Measurements from ENCODE around the gene FOXN3. TPM values are rescaled to one million over a fixed set of nuclear protein-coding genes. Genes with fewer than 3 reads are reported as not detected.

Gene FOXN3
- total RNA-seq, 1 experiment from 2014 or later = 125 TPM

- Histone ChIP-seq H3K23me2 (ENCODE audit: insufficient read length, low read depth, low read length, poor library complexity, severe bottlenecking) (no peaks in the 10 kb centered on the region), H3K4me2 (ENCODE audit: insufficient read depth, insufficient read length, low read length) (peak overlapping the region; percentile 15), H4K8ac (replicated peaks; ENCODE audit: insufficient read length, low read depth, low read length) (no peak overlapping the region), H3K4ac (ENCODE audit: low read depth, low read length) (no peak overlapping the region), H2AK5ac (ENCODE audit: insufficient read length, low read length) (no peak overlapping the region), H2BK20ac (ENCODE audit: low read depth, low read length, poor library complexity, severe bottlenecking) (no peak overlapping the region), H3K4me1 (ENCODE audit: insufficient read depth, low read length) (peaks cover 24% of the 10 kb centered on the region; the same call in 1 of the 2 replicates), H3K14ac (ENCODE audit: insufficient read depth, low read length) (0 out of 2 replicates have a peak overlapping the region, but pooled peaks have one; percentile 27), H3K23ac (ENCODE audit: insufficient read length, low read depth, low read length) (no peak overlapping the region), H3K79me1 (ENCODE audit: insufficient read depth, low read depth, low read length, poor library complexity, severe bottlenecking) (peaks cover 5% of the 10 kb centered on the region), H2AFZ (ENCODE audit: low read length) (no peak overlapping the region), H3T11ph (ENCODE audit: low read length) (no peak overlapping the region), H2BK5ac (ENCODE audit: insufficient read length, low read length) (no peak overlapping the region), H4K91ac (ENCODE audit: insufficient read length, low read depth, low read length) (peak overlapping the region; percentile 20), H3K56ac (ENCODE audit: insufficient read length, low read depth, low read length) (no peak overlapping the region), H2BK15ac (ENCODE audit: low read depth, low read length) (no peak overlapping the region), H3K27me3 (ENCODE audit: insufficient read depth, low read length) (no peaks in the 10 kb centered on the region), H3K9ac (ENCODE audit: extremely low read depth, insufficient read length, low read length) (no peak overlapping the region), H2BK120ac (ENCODE audit: low read depth, low read length, poor library complexity, severe bottlenecking) (no peak overlapping the region), H3K9me3 (ENCODE audit: control insufficient read depth, low read depth, low read length) (no peaks in the 10 kb centered on the region), H3K18ac (ENCODE audit: insufficient read length, low read depth, low read length) (peak overlapping the region; percentile 50), H2BK12ac (ENCODE audit: insufficient read length, low read depth, low read length) (no peak overlapping the region), H3K79me2 (ENCODE audit: insufficient read depth, low read length) (peaks cover 20% of the 10 kb centered on the region; the same call in 1 of the 2 replicates), H4K5ac (ENCODE audit: insufficient read length, low read depth, low read length) (no peak overlapping the region), H4K20me1 (ENCODE audit: control insufficient read depth, insufficient read depth, insufficient read length) (no peaks in the 10 kb centered on the region), H3K27ac (ENCODE audit: insufficient read length, low read depth, low read length) (peak overlapping the region; percentile 92)
- Mint-ChIP-seq H3K9me3 (no peaks in the 10 kb centered on the region; a peak in 2 of 5 replicates), H3K27ac (peak overlapping the region; percentile 92 to 98 (median 97)), H3K4me3 (peak overlapping the region in 1 of 2 experiments; percentile 48; a peak in 3 of 5 replicates), H3K36me3 (ENCODE audit: insufficient read depth in 1 of 3, low read depth in 3 of 3) (peaks cover 25 to 33% (median 30%) of the 10 kb centered on the region in 3 experiments), H3K4me1 (peaks cover 64 to 68% of the 10 kb centered on the region in 2 experiments), H3K27me3 (ENCODE audit: low read depth) (no peaks in the 10 kb centered on the region)
- no peak for TF ChIP-seq CTCF (conservative IDR thresholded peaks at IDR 0.05)
- no peak for DNase-seq
- no CpG with 5 or more reads among the region's 13 CpGs for WGBS (ENCODE audit: extremely low coverage, insufficient read length, low lambda C conversion rate)
Observed at GRCh38 chr14:89292579-89293313, 124.3 kb downstream of the FOXN3 start.
